ENCODE data around the gene RIPPLY1.

Gene RIPPLY1

GRCh38 chrX:106932492-106932923 is 29.4 kb upstream of the RIPPLY1 start:
- no peak for TF ChIP-seq CTCF (IDR thresholded peaks at IDR 0.05; ENCODE audit: insufficient read depth, low read depth, low read length, missing control alignments)
- DNase-seq (ENCODE audit: low read depth), result no peak

GRCh38 chrX:106931831-106932491 is 28.8 kb upstream of the RIPPLY1 start:
- no peak overlapping the region for H3K4me3 ChIP-seq (ENCODE audit: low read length)
- TF ChIP-seq CTCF (IDR thresholded peaks at IDR 0.05; ENCODE audit: insufficient read depth, low read depth, low read length, missing control alignments), result no peak
- no peak for DNase-seq (ENCODE audit: low read depth)

More at GRCh38 chrX:106932492-106932923, 29.4 kb upstream of the RIPPLY1 start:
- H3K4me3 ChIP-seq (ENCODE audit: low read length), result no peak overlapping the region

- no peak for DNase-seq (ENCODE audit: low read depth)
- no peak for TF ChIP-seq CTCF (IDR thresholded peaks at IDR 0.05; ENCODE audit: insufficient read depth, low read depth, low read length, missing control alignments)
- H3K4me3 ChIP-seq (ENCODE audit: low read length), result no peak overlapping the region
Measured at GRCh38 chrX:106928227-106928626, 25.1 kb upstream of the RIPPLY1 start.

- H3K4me3 ChIP-seq (ENCODE audit: low read length), result no peak overlapping the region
- TF ChIP-seq CTCF (IDR thresholded peaks at IDR 0.05; ENCODE audit: insufficient read depth, low read depth, low read length, missing control alignments), result no peak
- no peak for DNase-seq (ENCODE audit: low read depth)
Measured at GRCh38 chrX:106927700-106928099, 24.6 kb upstream of the RIPPLY1 start.

GRCh38 chrX:106927023-106927422 is 23.9 kb upstream of the RIPPLY1 start:
- peak; percentile 9 for DNase-seq (ENCODE audit: low read depth)
- H3K4me3 ChIP-seq (ENCODE audit: low read length), result no peak overlapping the region
- TF ChIP-seq CTCF (IDR thresholded peaks at IDR 0.05; ENCODE audit: insufficient read depth, low read depth, low read length, missing control alignments), result no peak

- H3K4me3 ChIP-seq (ENCODE audit: low read length), result no peak overlapping the region
- no peak for DNase-seq (ENCODE audit: low read depth)
- TF ChIP-seq CTCF (IDR thresholded peaks at IDR 0.05; ENCODE audit: insufficient read depth, low read depth, low read length, missing control alignments), result no peak
Measured at GRCh38 chrX:106921637-106922036, 18.5 kb upstream of the RIPPLY1 start.

GRCh38 chrX:106919932-106920452 is 16.9 kb upstream of the RIPPLY1 start, which contains the start of gene CLDN2:
Gene CLDN2, plus strand, starts transcription at chrX:106920402. Its CDS starts 7,827 bp downstream, at chrX:106928229.
- H3K4me3 ChIP-seq (ENCODE audit: low read length), result no peak within 1 kb of the TSS
- TF ChIP-seq CTCF (IDR thresholded peaks at IDR 0.05; ENCODE audit: insufficient read depth, low read depth, low read length, missing control alignments), result no peak
- no peak for DNase-seq (ENCODE audit: low read depth)
